Dermis microvascular lymphatic vessel endothelial cell (primary cell): ENCODE measurements around the gene NOX4. TPM values are rescaled to one million over a fixed set of nuclear protein-coding genes. Genes with fewer than 3 reads are reported as not detected.
"Not testable (repeated sequence)": the region's sequence is repeated elsewhere in the genome, so short reads cannot be mapped to it uniquely, and the experiment has no call there.

Source experiments
- DNase-seq, 2 donors: peaks; one replicate each; pipeline versions ENCODE4 v3.0.0 to v3.0.0-alpha.2; 2010; ENCODE audit warnings: low read depth in 2 of 2
- total RNA-seq: library from RNA; depleted of rRNA; stranded (reverse); fragments of >200 nt; gene quantifications from 2 replicates; pipeline ENCODE4 v1.2.1, GENCODE V29; 2014

NOX4 gene
- total RNA-seq, 1 donor from 2014 or later: 55.1 TPM

GRCh38 chr11:89381094-89381493 lies 110.1 kb downstream of the NOX4 start:
- DNase-seq: peak; percentile 97 to 99

DNA sequence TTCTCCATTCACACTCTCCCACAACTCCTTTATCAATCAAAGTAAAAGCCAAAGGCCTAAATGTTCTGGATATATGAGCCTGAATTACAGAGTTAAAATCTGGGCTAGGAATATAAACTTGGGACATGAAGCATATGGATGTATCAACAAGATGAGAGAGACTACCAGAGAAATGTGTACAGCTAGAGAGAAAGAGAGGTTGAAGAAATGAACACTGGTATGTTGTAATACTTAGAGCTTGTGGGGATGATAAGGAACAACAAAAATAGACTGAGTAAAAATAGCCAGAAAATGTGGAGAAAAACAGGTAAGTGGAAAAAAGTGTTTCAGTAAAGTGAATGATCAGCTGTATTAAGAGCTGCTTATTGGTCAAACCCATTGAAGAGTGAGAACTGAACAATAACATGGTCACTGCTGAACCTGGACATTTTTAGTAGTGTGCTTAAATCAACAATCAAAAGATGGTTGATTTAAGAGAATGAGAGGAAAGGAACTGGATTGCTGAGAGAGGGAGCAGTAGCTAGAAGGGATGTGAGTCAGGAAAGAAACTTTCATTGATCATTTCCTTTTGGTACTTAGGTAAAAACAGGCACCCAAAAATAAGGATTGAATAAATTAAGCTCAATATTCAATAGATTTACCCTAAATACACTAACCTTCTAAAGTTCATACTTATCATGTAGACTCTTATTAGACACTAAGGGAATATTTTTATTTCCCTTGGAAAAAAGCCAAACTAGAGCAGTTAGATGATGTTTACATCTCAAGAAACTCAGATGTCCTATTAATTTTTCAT lies 111.0 kb downstream of the NOX4 start:
- DNase-seq: peak; percentile 54 to 94

- DNase-seq: peak; percentile 10 to 54
Measured at GRCh38 chr11:89378986-89379385, 112.2 kb downstream of the NOX4 start.

DNA sequence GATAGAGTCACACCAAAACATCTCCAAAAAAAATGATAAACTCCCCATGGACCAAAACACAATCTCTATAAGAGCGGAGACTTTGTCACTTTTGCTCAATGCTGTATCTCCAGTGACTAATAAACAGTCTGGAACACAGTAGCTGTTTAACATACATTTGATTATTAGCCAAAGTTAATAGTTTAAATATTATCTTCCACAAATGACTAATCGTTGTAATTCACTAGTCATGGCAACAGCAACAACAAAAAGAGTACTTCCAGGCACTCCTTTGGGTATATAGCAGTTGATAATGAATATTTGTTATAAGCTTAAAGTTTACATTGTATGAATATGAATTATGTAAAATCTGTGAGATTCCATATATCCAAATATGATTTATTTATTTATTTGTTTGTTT lies 121.8 kb downstream of the NOX4 start:
- peak in 1 of 2 donors; percentile 16 for DNase-seq

DNA sequence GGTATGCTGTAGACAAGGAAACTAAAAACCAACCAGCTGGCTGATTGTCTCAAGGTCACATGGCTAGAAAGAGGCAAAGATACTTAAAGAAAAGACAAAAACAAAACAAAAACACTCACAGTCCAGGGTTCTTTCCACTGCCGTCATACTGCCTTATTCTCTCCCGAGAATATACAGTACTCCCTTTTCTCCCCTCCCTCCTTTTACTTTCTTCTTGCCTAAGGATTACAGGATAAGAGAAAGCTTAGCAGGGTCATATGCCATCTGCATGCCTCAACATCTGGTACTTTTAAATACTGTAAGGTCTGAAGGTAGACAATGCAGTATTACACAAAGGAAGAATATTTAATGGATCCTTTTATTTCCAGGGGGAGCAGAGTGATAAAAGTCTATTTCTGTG lies 126.3 kb downstream of the NOX4 start:
- DNase-seq: not testable (repeated sequence)

- DNase-seq: no peak
Measured at GRCh38 chr11:89361734-89362133, 129.4 kb downstream of the NOX4 start.

DNA sequence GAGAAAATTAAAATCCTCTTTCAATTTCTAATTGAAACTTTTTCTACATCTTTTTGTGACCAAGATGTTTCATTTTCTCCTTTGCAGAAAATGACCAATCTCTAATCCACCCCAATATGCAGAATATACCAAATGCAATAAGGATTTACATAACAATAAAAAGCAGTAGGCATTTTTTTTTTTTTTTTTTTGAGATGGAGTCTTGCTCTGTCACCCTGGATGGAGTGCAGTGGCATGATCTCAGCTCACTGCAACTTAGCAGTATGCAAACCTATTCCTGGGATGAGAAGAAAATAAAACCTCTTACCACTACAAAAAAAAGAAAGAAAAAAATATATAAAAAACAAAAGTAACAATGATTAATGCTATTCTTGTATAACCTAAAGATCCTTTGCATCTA lies 132.0 kb downstream of the NOX4 start:
- DNase-seq: not testable (repeated sequence)

DNA sequence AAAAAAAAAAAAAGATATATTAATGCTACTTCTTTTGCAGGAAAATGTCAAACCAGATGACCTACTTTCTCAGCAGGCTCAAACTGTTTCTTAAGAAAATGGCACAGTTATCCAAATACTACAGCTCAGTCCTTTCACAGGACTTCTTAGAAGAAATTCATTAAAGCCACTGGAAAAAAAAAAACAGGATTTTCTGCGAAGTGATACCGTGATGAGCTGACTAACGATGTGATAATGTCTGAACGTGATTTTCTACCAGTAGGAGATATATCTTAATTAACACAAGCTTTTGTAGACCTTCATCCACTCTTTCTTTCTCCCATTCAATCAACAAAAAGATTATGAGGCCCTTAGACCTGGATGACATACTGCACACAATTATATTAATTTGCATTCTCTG lies 132.4 kb downstream of the NOX4 start:
- no peak for DNase-seq

- DNase-seq: no peak
Measured at GRCh38 chr11:89355646-89356045, 135.5 kb downstream of the NOX4 start.

GRCh38 chr11:89354513-89354912 lies 136.7 kb downstream of the NOX4 start:
- not testable (repeated sequence) for DNase-seq

DNA sequence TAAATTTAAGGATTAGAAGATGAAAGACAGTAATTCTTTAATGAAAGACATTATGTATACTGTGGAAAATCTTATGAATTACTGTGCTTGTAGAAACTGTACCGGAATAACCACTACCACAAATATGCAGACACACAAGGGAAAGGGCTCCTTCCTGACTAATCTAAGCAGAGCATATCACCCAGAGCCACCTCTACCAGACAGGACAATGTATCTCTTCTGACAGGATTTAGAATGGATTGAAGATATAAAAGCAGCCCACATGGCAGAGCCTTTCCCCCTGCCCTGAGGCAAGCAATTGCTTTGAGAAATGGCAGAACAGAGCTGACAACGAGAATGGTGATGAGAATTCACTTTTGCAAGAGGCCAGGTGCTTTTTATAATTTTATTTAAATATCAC lies 144.1 kb downstream of the NOX4 start:
- DNase-seq: no peak

- DNase-seq: no peak
Measured at GRCh38 chr11:89346601-89347000, 144.6 kb downstream of the NOX4 start.

GRCh38 chr11:89342880-89343572 lies 148.1 kb downstream of the NOX4 start:
- DNase-seq: not testable (repeated sequence)

GRCh38 chr11:89340450-89340849 lies 150.7 kb downstream of the NOX4 start:
- not testable (repeated sequence) for DNase-seq

DNA sequence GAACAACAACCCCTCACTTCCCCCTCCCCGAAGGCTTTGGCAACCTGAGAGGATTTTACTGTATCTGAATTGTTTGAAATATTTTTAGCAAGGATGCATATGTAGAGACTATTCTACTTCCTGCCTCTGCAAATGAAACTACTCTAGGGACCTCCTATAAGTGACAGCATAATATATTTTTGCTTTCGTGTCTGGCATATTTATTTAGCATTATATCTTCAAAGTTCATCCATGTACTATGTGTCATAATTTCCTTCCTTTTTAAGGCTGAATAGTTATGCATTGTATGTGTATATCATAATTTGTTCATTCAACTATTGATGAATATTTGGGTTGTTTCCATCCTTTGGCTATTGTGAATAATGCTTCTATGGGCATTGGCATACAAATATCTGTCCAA lies 153.1 kb downstream of the NOX4 start:
- DNase-seq: peak in 1 of 2 donors; percentile 75

- peak in 1 of 2 donors; percentile 72 for DNase-seq
Measured at GRCh38 chr11:89337100-89337650, 154.0 kb downstream of the NOX4 start.

GRCh38 chr11:89333704-89334103 lies 157.5 kb downstream of the NOX4 start:
- DNase-seq: peak; percentile 43 to 64

- DNase-seq: not testable (repeated sequence)
Measured at GRCh38 chr11:89331940-89332339, 159.2 kb downstream of the NOX4 start.

DNA sequence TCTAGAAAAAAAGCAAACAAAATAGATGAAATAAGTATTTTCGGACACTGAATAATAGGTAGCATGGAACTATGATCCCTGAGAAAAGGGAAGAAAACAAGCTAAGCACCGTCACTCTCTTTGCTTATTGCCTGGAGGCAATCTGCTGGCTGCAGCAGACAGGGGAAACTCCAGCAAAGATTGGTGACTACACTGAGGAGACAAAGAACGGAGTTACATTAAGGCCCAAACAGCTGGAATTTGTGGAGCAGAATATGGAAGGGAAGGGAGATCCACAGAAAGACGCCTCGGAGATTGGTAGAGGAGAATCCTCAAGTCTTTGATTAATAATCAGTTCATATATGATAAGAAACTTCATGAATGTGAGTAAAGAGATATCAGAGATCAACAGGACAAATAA lies 163.3 kb downstream of the NOX4 start:
- no peak for DNase-seq

- DNase-seq: peak in 1 of 2 donors; percentile 36
Measured at GRCh38 chr11:89321401-89321800, 169.8 kb downstream of the NOX4 start.

- DNase-seq: not testable (repeated sequence)
Measured at GRCh38 chr11:89310607-89311006, 180.6 kb downstream of the NOX4 start.

DNA sequence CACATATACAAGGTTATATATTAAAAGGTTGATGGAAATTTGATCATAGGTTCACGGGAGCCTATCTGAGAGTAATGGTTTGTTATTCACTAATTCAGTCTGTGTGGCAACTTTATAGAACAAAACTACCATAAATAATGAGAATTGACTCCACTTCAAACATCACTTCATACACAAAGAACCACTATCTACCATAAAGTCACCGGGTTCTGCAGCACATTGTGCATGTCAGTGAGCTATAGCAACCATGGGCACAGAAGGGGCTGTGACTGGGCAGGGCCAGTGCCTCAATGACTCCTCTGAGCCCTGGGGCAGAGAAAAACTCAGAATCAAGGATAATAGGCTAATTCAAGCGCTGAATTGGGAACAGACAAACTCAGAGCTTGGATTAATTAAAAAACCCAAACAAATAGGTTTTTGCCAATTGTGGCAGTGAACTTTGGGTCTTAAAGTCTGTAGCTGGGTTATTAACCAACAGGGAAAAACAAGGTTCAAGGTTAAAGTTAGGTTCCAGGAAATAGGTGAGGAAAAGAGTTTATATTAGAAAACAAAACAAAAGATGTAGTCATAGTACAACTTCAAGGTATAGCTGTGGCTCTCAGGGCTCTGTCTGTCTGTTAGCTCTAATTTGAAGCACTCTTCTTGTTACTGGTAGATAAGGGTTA lies 181.7 kb downstream of the NOX4 start:
- DNase-seq: not testable (repeated sequence)
